ENCODE measurements around the gene FOXN3. TPM values are rescaled to one million over a fixed set of nuclear protein-coding genes. Genes with fewer than 3 reads are reported as not detected.
A peak's percentile ranks its signal among the peaks of the same experiment; 100 is the strongest.

Gene FOXN3
- total RNA-seq, 4 donors from 2014 or later = 99.6 to 172 (median 103) TPM

DNA sequence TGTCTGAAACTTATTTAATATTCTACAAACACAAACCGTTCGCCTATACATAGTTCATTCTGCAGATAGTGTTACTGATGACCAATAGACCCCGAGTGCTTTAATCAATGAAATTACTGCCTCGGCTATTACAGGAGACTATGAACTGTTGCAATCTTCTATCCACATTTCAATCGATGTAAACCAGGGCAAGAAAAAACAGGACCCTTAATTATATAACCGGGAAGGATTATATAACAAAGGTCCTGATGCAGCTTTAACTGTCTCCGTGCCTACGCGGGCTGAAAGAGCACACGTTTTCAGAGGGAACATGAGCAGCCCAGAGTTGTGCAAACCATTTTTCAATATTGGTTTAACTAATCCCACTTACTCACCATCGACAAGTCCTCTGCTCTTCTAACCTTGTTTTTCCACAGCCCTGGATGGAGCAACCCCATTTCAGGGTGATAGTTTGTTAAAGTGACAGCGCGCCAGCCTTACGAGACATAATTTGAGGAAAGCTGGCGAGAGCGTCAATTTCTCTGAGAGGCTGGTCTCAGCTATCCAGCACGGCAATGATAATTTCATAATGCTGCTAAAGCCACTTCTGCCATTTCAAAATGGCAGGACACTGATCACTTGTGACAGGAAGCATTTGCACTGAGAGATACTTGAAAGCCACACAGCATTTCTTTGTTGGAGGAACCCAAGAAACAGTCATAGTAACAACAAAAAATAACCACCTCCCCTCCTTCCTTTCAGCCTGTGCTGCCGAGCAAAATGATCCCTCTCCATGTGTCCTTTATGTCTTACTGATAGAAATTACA lies 184.6 kb downstream of the FOXN3 start:
- no peak for DNase-seq
- Histone ChIP-seq H3K27me3 (no peaks in the 10 kb centered on the region), H3K27ac (peak overlapping the region in 2 of 4 donors; percentile 33 to 90), H3K9me3 (no peaks in the 10 kb centered on the region), H3K4me1 (peaks cover 36 to 57% of the 10 kb centered on the region in 2 donors), H3K36me3 (no peaks in the 10 kb centered on the region), H3K4me3 (no peak overlapping the region)
- TF ChIP-seq POLR2A (IDR thresholded peaks at IDR 0.05) = no peak
- TF ChIP-seq CTCF (IDR thresholded peaks at IDR 0.05 in 4 of 5, conservative IDR thresholded peaks at IDR 0.05 in 1 of 5) = no peak
- in situ Hi-C loops (cut with MboI; ENCODE audit: low sequenced_read_pairs in 4 of 4) (loop anchor here in 3 of 4 donors (10.0 to 25.0 kb wide), 3 partner anchors 58 to 208 kb away; no protein-coding TSS in a partner anchor), intact Hi-C loops (cut with DNase I; ENCODE audit: low total_unique reads) (loop anchor here (10.0 kb wide), 1 partner anchor 382 kb away; no protein-coding TSS in a partner anchor)
- no peak for ATAC-seq

- peak overlapping the region in 2 of 4 donors; percentile 33 to 90 for H3K27ac ChIP-seq
- ATAC-seq (peak; percentile 34 to 53), DNase-seq (peak; percentile 50 to 62)
- H3K36me3 ChIP-seq = no peaks in the 10 kb centered on the region
- H3K4me3 ChIP-seq = no peak overlapping the region
- in situ Hi-C loops (cut with MboI; ENCODE audit: low sequenced_read_pairs in 4 of 4) = loop anchor here in 3 of 4 donors (10.0 to 25.0 kb wide), 3 partner anchors 57 to 207 kb away; no protein-coding TSS in a partner anchor
- H3K9me3 ChIP-seq = no peaks in the 10 kb centered on the region
- intact Hi-C loops (cut with DNase I; ENCODE audit: low total_unique reads) = loop anchor here (10.0 kb wide), 1 partner anchor 383 kb away; no protein-coding TSS in a partner anchor
- TF ChIP-seq POLR2A (IDR thresholded peaks at IDR 0.05) (no peak), CTCF (IDR thresholded peaks at IDR 0.05 in 4 of 5, conservative IDR thresholded peaks at IDR 0.05 in 1 of 5) (no peak)
- H3K4me1 ChIP-seq = peaks cover 43 to 63% of the 10 kb centered on the region in 2 donors
- no peaks in the 10 kb centered on the region for H3K27me3 ChIP-seq
Measured at GRCh38 chr14:89231426-89232113, 185.5 kb downstream of the FOXN3 start.

DNA sequence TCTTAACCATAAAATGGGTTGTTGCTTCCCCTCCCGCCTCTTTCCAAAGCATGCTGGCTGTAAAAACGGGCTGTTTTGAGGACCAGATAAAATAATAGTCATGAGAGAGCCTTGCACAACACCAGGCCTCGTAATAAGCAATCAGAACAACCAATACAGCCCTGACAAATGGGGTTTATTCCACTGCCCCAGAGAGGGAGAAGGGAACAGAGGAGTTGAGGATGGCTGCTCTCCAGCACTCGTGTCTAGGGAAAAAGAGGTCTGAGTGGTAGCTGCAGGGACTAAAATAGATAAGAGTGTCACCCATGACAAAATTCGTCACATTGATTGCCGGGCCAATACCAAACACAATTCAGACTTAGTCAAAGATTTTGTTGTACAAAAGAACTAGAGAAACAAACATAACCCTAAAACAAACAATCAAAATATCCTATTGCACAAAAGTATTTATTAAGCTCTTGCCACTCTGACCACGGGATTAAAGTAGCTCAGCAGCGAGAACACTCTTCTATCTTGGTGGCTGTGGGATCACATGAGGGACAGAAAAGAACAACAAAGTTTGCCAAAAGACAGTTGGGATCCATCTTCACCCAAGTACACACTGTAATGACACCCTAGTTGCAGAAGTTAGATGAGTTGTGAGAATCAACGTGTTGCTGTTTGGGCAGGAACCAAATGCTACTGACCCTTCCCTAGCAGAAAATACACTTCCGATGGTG lies 188.0 kb downstream of the FOXN3 start:
- ATAC-seq (peak; percentile 79 to 87), DNase-seq (peak; percentile 63 to 77)
- Histone ChIP-seq H3K4me1 (peaks cover 47 to 69% of the 10 kb centered on the region in 2 donors), H3K9me3 (no peaks in the 10 kb centered on the region), H3K27ac (peak overlapping the region; percentile 70 to 90 (median 77)), H3K27me3 (no peaks in the 10 kb centered on the region), H3K4me3 (no peak overlapping the region), H3K36me3 (no peaks in the 10 kb centered on the region)
- no peak for TF ChIP-seq CTCF (IDR thresholded peaks at IDR 0.05 in 4 of 5, conservative IDR thresholded peaks at IDR 0.05 in 1 of 5)
- TF ChIP-seq POLR2A (IDR thresholded peaks at IDR 0.05) = no peak
- in situ Hi-C loops (cut with MboI; ENCODE audit: low sequenced_read_pairs in 4 of 4) = loop anchor here in 1 of 4 donors (25.0 kb wide), 1 partner anchor 192 kb away; no protein-coding TSS in a partner anchor
- intact Hi-C loops (cut with DNase I; ENCODE audit: low total_unique reads) = loop anchor here (2.0 to 5.0 kb wide), 2 partner anchors 44 to 187 kb away; no protein-coding TSS in a partner anchor

DNA sequence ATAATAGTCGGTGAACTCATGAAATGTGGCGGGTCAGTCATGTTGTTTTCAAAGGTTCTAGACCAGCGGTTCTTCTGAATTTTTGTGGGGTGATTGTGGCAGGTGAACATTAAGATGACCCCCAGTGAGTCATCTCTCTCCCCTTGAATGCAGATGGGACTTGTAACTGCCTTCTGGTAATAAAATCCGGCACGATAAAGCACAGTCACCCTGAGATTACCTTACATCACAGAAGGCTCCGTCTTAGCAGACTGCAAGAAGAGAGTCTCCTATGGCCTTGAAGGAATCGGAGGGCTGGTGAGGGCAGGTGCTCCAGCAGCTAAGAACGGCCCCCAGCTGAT lies 189.6 kb downstream of the FOXN3 start:
- H3K4me3 ChIP-seq = no peak overlapping the region
- peak in 1 of 2 donors; percentile 35 for ATAC-seq
- DNase-seq = no peak
- H3K9me3 ChIP-seq = no peaks in the 10 kb centered on the region
- intact Hi-C loops (cut with DNase I; ENCODE audit: low total_unique reads) = loop anchor here (5.0 kb wide), 1 partner anchor 185 kb away; no protein-coding TSS in a partner anchor
- H3K4me1 ChIP-seq = peaks cover 44 to 61% of the 10 kb centered on the region in 2 donors
- H3K27me3 ChIP-seq = no peaks in the 10 kb centered on the region
- in situ Hi-C loops (cut with MboI; ENCODE audit: low sequenced_read_pairs in 4 of 4) = loop anchor here in 1 of 4 donors (25.0 kb wide), 1 partner anchor 190 kb away; no protein-coding TSS in a partner anchor
- TF ChIP-seq CTCF (IDR thresholded peaks at IDR 0.05 in 4 of 5, conservative IDR thresholded peaks at IDR 0.05 in 1 of 5) (no peak), POLR2A (IDR thresholded peaks at IDR 0.05) (no peak)
- no peaks in the 10 kb centered on the region for H3K36me3 ChIP-seq
- H3K27ac ChIP-seq = peak overlapping the region in 3 of 4 donors; percentile 75 to 90 (median 79)

Measured in gastrocnemius medialis (tissue), 4 donors.